Raji (cell line): ENCODE results near the gene VDAC1.

Source experiments
- POLR2A ChIP-seq: IDR thresholded peaks from 2 replicates; pipeline ENCODE4 v1.6.1; 2011; ENCODE audit warnings: low read depth, low read length, control low read depth; ENCODE audit not compliant: insufficient read depth

Gene VDAC1

GRCh38 chr5:134003064-134003816 is 1.5 kb downstream of the VDAC1 start:
- no peak for TF ChIP-seq POLR2A

- 0 out of 2 replicates have a peak, but pooled peaks have one; percentile 20 for TF ChIP-seq POLR2A
These were observed 2.6 kb downstream of the VDAC1 start for GRCh38 chr5:134001938-134002731.

- no peak for TF ChIP-seq POLR2A
These were observed 3.9 kb downstream of the VDAC1 start for GRCh38 chr5:134000696-134001453.

- no peak for TF ChIP-seq POLR2A
These were observed 4.7 kb downstream of the VDAC1 start for GRCh38 chr5:134000091-134000511.

- no peak for TF ChIP-seq POLR2A
These were observed 6.0 kb downstream of the VDAC1 start for GRCh38 chr5:133998807-133999206.

- TF ChIP-seq POLR2A, result no peak
These were observed 6.7 kb downstream of the VDAC1 start for GRCh38 chr5:133998042-133998441.

- no peak for TF ChIP-seq POLR2A
These were observed 8.0 kb downstream of the VDAC1 start for GRCh38 chr5:133996683-133997252.

- no peak for TF ChIP-seq POLR2A
These were observed 8.8 kb downstream of the VDAC1 start for GRCh38 chr5:133995883-133996563.

- TF ChIP-seq POLR2A, result no peak
These were observed 9.4 kb downstream of the VDAC1 start for GRCh38 chr5:133995341-133995740.

- TF ChIP-seq POLR2A, result no peak
These were observed 9.8 kb downstream of the VDAC1 start for GRCh38 chr5:133994990-133995333.

GRCh38 chr5:133994297-133994989 is 10.3 kb downstream of the VDAC1 start:
- no peak for TF ChIP-seq POLR2A

- no peak for TF ChIP-seq POLR2A
These were observed 11.4 kb downstream of the VDAC1 start for GRCh38 chr5:133993185-133993936.

- TF ChIP-seq POLR2A, result no peak
These were observed 12.2 kb downstream of the VDAC1 start for GRCh38 chr5:133992429-133993155.
